ENCODE measurements around the gene PPP1CC.

The PPP1CC gene

GRCh38 chr12:110693731-110694130, 49.0 kb downstream of the PPP1CC start:
- intact Hi-C loops (cut with DNase I) = no loop called here
- peak in 1 of 10 donors; percentile 80 for DNase-seq

- intact Hi-C loops (cut with DNase I) = no loop called here
- DNase-seq = no peak
Observed at GRCh38 chr12:110690127-110690430, 52.6 kb downstream of the PPP1CC start.

- intact Hi-C loops (cut with DNase I) = no loop called here
Observed at GRCh38 chr12:110689281-110690126, 53.2 kb downstream of the PPP1CC start.

GRCh38 chr12:110688446-110689280, 54.0 kb downstream of the PPP1CC start, which contains the start of gene HVCN1:
HVCN1 (minus strand) TSS chr12:110689115; CDS start chr12:110683245, 5,870 bp downstream.
- intact Hi-C loops (cut with DNase I) = no loop called here
- DNase-seq = peak in 2 of 10 donors; percentile 37 to 79

More at GRCh38 chr12:110689281-110690126, 53.2 kb downstream of the PPP1CC start:
- peak in 2 of 10 donors; percentile 20 to 78 for DNase-seq

GRCh38 chr12:110687396-110688169, 55.1 kb downstream of the PPP1CC start:
- DNase-seq = peak in 1 of 10 donors; percentile 38
- intact Hi-C loops (cut with DNase I) = no loop called here

- intact Hi-C loops (cut with DNase I) = no loop called here
- DNase-seq = no peak
Observed at GRCh38 chr12:110686294-110686903, 56.3 kb downstream of the PPP1CC start.

- no peak for DNase-seq
- intact Hi-C loops (cut with DNase I) = no loop called here
Observed at GRCh38 chr12:110684312-110684836, 58.3 kb downstream of the PPP1CC start.

- DNase-seq = no peak
- intact Hi-C loops (cut with DNase I) = no loop called here
Observed at GRCh38 chr12:110683888-110684287, 58.8 kb downstream of the PPP1CC start.

- intact Hi-C loops (cut with DNase I) = no loop called here
- peak in 1 of 10 donors; percentile 50 for DNase-seq
Observed at GRCh38 chr12:110680032-110680431, 62.7 kb downstream of the PPP1CC start.

GRCh38 chr12:110679201-110679600, 63.5 kb downstream of the PPP1CC start:
- intact Hi-C loops (cut with DNase I) = no loop called here
- DNase-seq = peak in 1 of 10 donors; percentile 58

GRCh38 chr12:110677982-110678381, 64.7 kb downstream of the PPP1CC start:
- peak in 2 of 10 donors; percentile 20 to 21 for DNase-seq
- intact Hi-C loops (cut with DNase I) = no loop called here

- DNase-seq = peak in 1 of 10 donors; percentile 62
- intact Hi-C loops (cut with DNase I) = no loop called here
Observed at GRCh38 chr12:110677206-110677911, 65.3 kb downstream of the PPP1CC start.

GRCh38 chr12:110676171-110676570, 66.5 kb downstream of the PPP1CC start:
- peak in 1 of 10 donors; percentile 79 for DNase-seq
- intact Hi-C loops (cut with DNase I) = no loop called here

- DNase-seq = peak in 1 of 10 donors; percentile 23
- intact Hi-C loops (cut with DNase I) = no loop called here
Observed at GRCh38 chr12:110670161-110670701, 72.5 kb downstream of the PPP1CC start.

Measured in posterior cingulate gyrus (tissue), 11 donors.